HCT116 (cell line): ENCODE data around the gene IER5L. TPM values are rescaled to one million over a fixed set of nuclear protein-coding genes. Genes with fewer than 3 reads are reported as not detected.

ENCODE experiments used
- ATAC-seq: fragments of 200-7000 bp; cut with Tn5 transposase; 2 replicates; pipeline ENCODE4 v1.9.1; 2020; ENCODE audit warnings: mild to moderate bottlenecking, moderate library complexity
- BruUV-seq: library from RNA; stranded (reverse); fragments of 400-500 nt; replicated peaks from 2 replicates; lab custom pipeline; 2021; lab: Mats Ljungman, UMichigan
- CTCF ChIA-PET: fragments of 300-600 bp; sonication (Branson Sonifier 250); formaldehyde crosslinking; loops from one replicate; lab custom pipeline; 2021; ENCODE audit warnings: antibody characterized with exemption; lab: Charles Lee
- POLR2A ChIA-PET: fragments of 300-600, 350-600 bp; sonication (Branson Sonifier 250); formaldehyde crosslinking; loops from one replicate; lab custom pipeline; 2021; ENCODE audit warnings: antibody characterized with exemption; lab: Charles Lee
- RAD21 ChIA-PET, 2 experiments: fragments of 300-600 bp; sonication (Branson Sonifier 250); formaldehyde crosslinking; loops; one replicate each; lab custom pipeline; 2023; ENCODE audit warnings: low total read pairs in 2 of 2; ENCODE audit not compliant: uncharacterized antibody in 2 of 2, unreplicated experiment in 2 of 2, low non-redundant PET in 1 of 2; lab: Charles Lee
- DNase-seq: peaks from one replicate; pipeline ENCODE4 v3.0.0-alpha.2; 2010; ENCODE audit warnings: low read depth, low spot score
- H2AFZ ChIP-seq: fragments of 200-600 bp; shearing (Covaris generic), sonication (generic); 2 replicates; pipeline ENCODE4 v1.6.1; 2017; ENCODE audit warnings: low read depth, mixed run types, mixed read lengths, antibody characterized with exemption, low read length; ENCODE audit not compliant: poor library complexity, severe bottlenecking
- H3K27ac ChIP-seq: 2 replicates; pipeline ENCODE4 v1.5.1; 2012; ENCODE audit warnings: low read depth, low read length
- H3K27me3 ChIP-seq: fragments of 200-600 bp; sonication (generic); 2 replicates; pipeline ENCODE4 v1.6.1; 2016; ENCODE audit warnings: mixed run types, low read length, mixed read lengths; ENCODE audit not compliant: insufficient read depth
- H3K36me3 ChIP-seq, 2 experiments: fragments of 200-500 bp in 1 of 2; fragments of 200-600 bp in 1 of 2; sonication (Bioruptor generic) in 1 of 2; sonication (generic) in 1 of 2; 2 replicates each; pipeline versions ENCODE4 v1.5.1 to v1.6.1; 2014 to 2016; ENCODE audit warnings: low read length in 2 of 2, inconsistent platforms in 1 of 2, mixed read lengths in 1 of 2, mixed run types in 1 of 2; ENCODE audit not compliant: insufficient read depth in 2 of 2, control insufficient read depth in 1 of 2
- H3K4me1 ChIP-seq, 2 experiments: fragments of 200-600 bp in 1 of 2; sonication (generic) in 1 of 2; 2 replicates each; pipeline versions ENCODE4 v1.5.1 to v1.6.1; 2012 to 2017; ENCODE audit warnings: low read length in 2 of 2, inconsistent platforms in 1 of 2, mild to moderate bottlenecking in 1 of 2, mixed read lengths in 1 of 2, mixed run types in 1 of 2, moderate library complexity in 1 of 2; ENCODE audit not compliant: insufficient read depth in 2 of 2, control insufficient read depth in 1 of 2
- H3K4me2 ChIP-seq: fragments of 200-600 bp; sonication (generic); 2 replicates; pipeline ENCODE4 v1.6.1; 2017; ENCODE audit warnings: mixed run types, low read length, mixed read lengths
- H3K4me3 ChIP-seq, 2 experiments: fragments of 200-600 bp in 1 of 2; sonication (generic) in 1 of 2; replicated peaks in 1 of 2; 2 replicates each; pipeline ENCODE4 v1.5.1; 2011 to 2016; ENCODE audit warnings: low read length in 2 of 2, control low read depth in 1 of 2, low read depth in 1 of 2, mild to moderate bottlenecking in 1 of 2, mixed read lengths in 1 of 2, mixed run types in 1 of 2
- H3K79me2 ChIP-seq: fragments of 200-600 bp; sonication (generic); 2 replicates; pipeline ENCODE4 v1.6.1; 2017; ENCODE audit warnings: mild to moderate bottlenecking, mixed run types, low read length, moderate library complexity, mixed read lengths; ENCODE audit not compliant: insufficient read depth
- H3K9ac ChIP-seq: fragments of 200-600 bp; sonication (generic); 2 replicates; pipeline ENCODE4 v1.6.1; 2016; ENCODE audit warnings: low read length, mixed read lengths
- H3K9me2 ChIP-seq: fragments of 200-600 bp; sonication (generic), shearing (Covaris generic); 2 replicates; pipeline ENCODE4 v1.6.1; 2017; ENCODE audit warnings: mixed run types, mild to moderate bottlenecking, moderate library complexity; ENCODE audit not compliant: insufficient read depth
- H3K9me3 ChIP-seq, 2 experiments: fragments of 200-500 bp in 1 of 2; fragments of 200-600 bp in 1 of 2; sonication (Bioruptor generic) in 1 of 2; sonication (generic) in 1 of 2; 2 replicates each; pipeline ENCODE4 v1.6.1; 2014 to 2017; ENCODE audit warnings: low read length in 2 of 2, mixed read lengths in 2 of 2, inconsistent platforms in 1 of 2, low read depth in 1 of 2, mild to moderate bottlenecking in 1 of 2, mixed run types in 1 of 2, moderate library complexity in 1 of 2; ENCODE audit not compliant: control insufficient read depth in 1 of 2, insufficient read depth in 1 of 2
- H4K20me1 ChIP-seq: fragments of 200-600 bp; sonication (generic), shearing (Covaris generic); 2 replicates; pipeline ENCODE4 v1.6.1; 2017; ENCODE audit warnings: mixed run types, mild to moderate bottlenecking, moderate library complexity; ENCODE audit not compliant: insufficient read depth
- EGR1 ChIP-seq: IDR thresholded peaks from 2 replicates; pipeline ENCODE4 v1.6.1; 2012; ENCODE audit warnings: low read depth
- FOSL1 ChIP-seq: IDR thresholded peaks from 2 replicates; pipeline ENCODE4 v1.6.1; 2012; ENCODE audit warnings: low read depth
- POLR2A ChIP-seq: IDR thresholded peaks from 2 replicates; pipeline ENCODE4 v1.7.0; 2011; ENCODE audit warnings: borderline replicate concordance; ENCODE audit not compliant: insufficient read depth, insufficient read length; ENCODE audit errors: extremely low read depth
- POLR2AphosphoS5 ChIP-seq: IDR thresholded peaks from 2 replicates; pipeline ENCODE4 v1.6.1; 2011; ENCODE audit warnings: mild to moderate bottlenecking, low read depth, low read length, moderate library complexity
- RAD21 ChIP-seq: IDR thresholded peaks from 2 replicates; pipeline ENCODE4 v1.6.1; 2012; ENCODE audit warnings: low read depth, mild to moderate bottlenecking
- SIN3A ChIP-seq: IDR thresholded peaks from 2 replicates; pipeline ENCODE4 v1.6.1; 2012; ENCODE audit warnings: low read depth
- SP1 ChIP-seq: IDR thresholded peaks from 2 replicates; pipeline ENCODE4 v1.6.1; 2012; ENCODE audit warnings: low read depth
- ZFX ChIP-seq: fragments of 450-650 bp; IDR thresholded peaks from 2 replicates; pipeline ENCODE4 v1.6.1; 2017
- ZNF274 ChIP-seq: fragments of 200-500 bp; sonication (Bioruptor generic); IDR thresholded peaks from 2 replicates; pipeline ENCODE4 v1.6.1; 2014; ENCODE audit warnings: mild to moderate bottlenecking, low read depth, low read length, inconsistent platforms
- intact Hi-C: fragments of 100-400 bp; cut with micrococcal nuclease; formaldehyde crosslinking; loops from 2 replicates; pipeline ENCODE4 v1.10.0; 2022
- total RNA-seq: library from RNA; stranded (reverse); gene quantifications from one replicate; pipeline ENCODE4 v1.2.1, GENCODE V29; 2021; ENCODE audit not compliant: unreplicated experiment
- TF ChIP-seq, protein P1 (sequence below): IDR thresholded peaks from 2 replicates; pipeline ENCODE4 v1.6.1; 2012

The IER5L gene
- total RNA-seq, 1 experiment from 2014 or later, result 195 TPM

- RAD21 ChIA-PET, result interaction anchor here (0.5 to 1.2 kb wide), 3 partner anchors 37 to 327 kb away, joined by 3 to 4 read pairs (median 3); no protein-coding TSS in a partner anchor
- peak overlapping the region; percentile 84 for H3K4me2 ChIP-seq
- no peak for ATAC-seq
These were observed 644 bp downstream of the IER5L start for GRCh38 chr9:129177443-129177790.

GRCh38 chr9:129176701-129177442, 1.2 kb downstream of the IER5L start:
- CTCF ChIA-PET, result interaction anchor here (0.9 to 1.4 kb wide), 3 partner anchors 34 to 38 kb away, joined by 3 to 6 read pairs (median 3); no protein-coding TSS in a partner anchor
- no peak for DNase-seq
- intact Hi-C loops, result loop anchor here (2.0 to 5.0 kb wide), 2 partner anchors 380 to 440 kb away; no protein-coding TSS in a partner anchor
- Histone ChIP-seq H2AFZ (no peak overlapping the region), H3K27ac (peak overlapping the region; percentile 98), H3K9ac (peak overlapping the region; percentile 89), H3K4me3 (peak overlapping the region; percentile 79 to 92), H3K4me2 (peak overlapping the region; percentile 99), H3K9me3 (no peaks in the 10 kb centered on the region), H3K36me3 (0 out of 4 replicates have a peak, but pooled peaks cover 0 to 4% of the 10 kb centered on the region in 2 experiments)
- POLR2A ChIA-PET, result interaction anchor here (0.6 to 2.1 kb wide), 14 partner anchors 9 to 432 kb away, joined by 3 to 28 read pairs (median 10); no protein-coding TSS in a partner anchor
- RAD21 ChIA-PET, result interaction anchor here in 1 of 2 experiments (0.6 kb wide), 1 partner anchor 327 kb away, joined by 3 read pairs; no protein-coding TSS in a partner anchor
- TSS peak; percentile 93 for BruUV-seq
- no peak for TF ChIP-seq RAD21
- no peak for TF ChIP-seq FOSL1
- TF ChIP-seq POLR2A, result no peak
- TF ChIP-seq SIN3A, result no peak
- no peak for TF ChIP-seq POLR2AphosphoS5
- no peak for TF ChIP-seq ZNF274
- TF ChIP-seq SP1, result no peak
- TF ChIP-seq, protein P1, sequence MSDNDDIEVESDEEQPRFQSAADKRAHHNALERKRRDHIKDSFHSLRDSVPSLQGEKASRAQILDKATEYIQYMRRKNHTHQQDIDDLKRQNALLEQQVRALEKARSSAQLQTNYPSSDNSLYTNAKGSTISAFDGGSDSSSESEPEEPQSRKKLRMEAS, result no peak
- no peak for TF ChIP-seq ZFX
- TF ChIP-seq, all 23 proteins: peak for 0
- Histone ChIP-seq H3K9me2 (no peaks in the 10 kb centered on the region), H3K4me1 (peaks cover 56 to 80% of the 10 kb centered on the region in 2 experiments), H3K27me3 (no peaks in the 10 kb centered on the region), H3K79me2 (peaks cover 18% of the 10 kb centered on the region), H4K20me1 (no peaks in the 10 kb centered on the region)
- ATAC-seq, result no peak

More at GRCh38 chr9:129177443-129177790, 644 bp downstream of the IER5L start:
- Histone ChIP-seq H3K9ac (peak overlapping the region; percentile 89), H3K27ac (peak overlapping the region; percentile 98), H3K79me2 (peaks cover 18% of the 10 kb centered on the region), H2AFZ (no peak overlapping the region), H4K20me1 (no peaks in the 10 kb centered on the region), H3K4me3 (peak overlapping the region; percentile 79 to 92), H3K9me2 (no peaks in the 10 kb centered on the region), H3K4me1 (peaks cover 56 to 80% of the 10 kb centered on the region in 2 experiments), H3K27me3 (no peaks in the 10 kb centered on the region), H3K36me3 (0 out of 4 replicates have a peak, but pooled peaks cover 0 to 4% of the 10 kb centered on the region in 2 experiments), H3K9me3 (no peaks in the 10 kb centered on the region)
- POLR2A ChIA-PET, result interaction anchor here (0.9 to 2.1 kb wide), 43 partner anchors 10 to 443 kb away, joined by 3 to 28 read pairs (median 6); partner anchors contain the start of genes C9orf50 and DOLPP1
- intact Hi-C loops, result loop anchor here (2.0 to 5.0 kb wide), 2 partner anchors 380 to 439 kb away; no protein-coding TSS in a partner anchor
- DNase-seq, result no peak
- TF ChIP-seq ZFX, result 0 out of 2 replicates have a peak, but pooled peaks have one; percentile 5
- TF ChIP-seq EGR1, result no peak
- CTCF ChIA-PET, result interaction anchor here (1.0 to 1.4 kb wide), 2 partner anchors 38 to 447 kb away, joined by 5 to 6 read pairs; no protein-coding TSS in a partner anchor
- no TSS peak for BruUV-seq
